Activated CD4-positive, alpha-beta T cell treated with anti-CD3 and anti-CD28 coated beads, Interleukin-2, amount 50 U/mL, for 24 hours (primary cell): ENCODE data around the gene KLHL29.

Source experiments
- DNase-seq, 2 donors: peaks; one replicate each; pipeline ENCODE4 v3.0.0-alpha.2; 2020; ENCODE audit warnings: low read depth in 1 of 2, low spot score in 1 of 2

KLHL29 gene

GRCh38 chr2:23626701-23627230 is 241.8 kb downstream of the KLHL29 start:
- no peak for DNase-seq

- no peak for DNase-seq
Measured at GRCh38 chr2:23627236-23628009, 242.4 kb downstream of the KLHL29 start.

GRCh38 chr2:23628926-23629771 is 244.2 kb downstream of the KLHL29 start:
- DNase-seq: no peak

GRCh38 chr2:23629772-23630480 is 244.9 kb downstream of the KLHL29 start:
- no peak for DNase-seq

GRCh38 chr2:23630961-23631360 is 246.0 kb downstream of the KLHL29 start:
- no peak for DNase-seq

GRCh38 chr2:23631389-23631788 is 246.4 kb downstream of the KLHL29 start:
- DNase-seq: no peak

GRCh38 chr2:23632386-23632785 is 247.4 kb downstream of the KLHL29 start:
- DNase-seq: no peak

- no peak for DNase-seq
Measured at GRCh38 chr2:23632831-23633395, 247.9 kb downstream of the KLHL29 start.

- no peak for DNase-seq
Measured at GRCh38 chr2:23633966-23634365, 249.0 kb downstream of the KLHL29 start.

- DNase-seq: no peak
Measured at GRCh38 chr2:23635442-23636340, 250.7 kb downstream of the KLHL29 start.

- DNase-seq: no peak
Measured at GRCh38 chr2:23636426-23636825, 251.4 kb downstream of the KLHL29 start.

- DNase-seq: no peak
Measured at GRCh38 chr2:23637011-23637778, 252.2 kb downstream of the KLHL29 start.

GRCh38 chr2:23639406-23639982 is 254.5 kb downstream of the KLHL29 start:
- no peak for DNase-seq

GRCh38 chr2:23640711-23641110 is 255.7 kb downstream of the KLHL29 start:
- no peak for DNase-seq

- no peak for DNase-seq
Measured at GRCh38 chr2:23642516-23642915, 257.5 kb downstream of the KLHL29 start.

GRCh38 chr2:23645230-23645808 is 260.3 kb downstream of the KLHL29 start:
- no peak for DNase-seq

GRCh38 chr2:23647563-23647962 is 262.6 kb downstream of the KLHL29 start:
- no peak for DNase-seq

GRCh38 chr2:23649303-23649702 is 264.3 kb downstream of the KLHL29 start:
- DNase-seq: no peak

GRCh38 chr2:23649819-23650218 is 264.8 kb downstream of the KLHL29 start:
- DNase-seq: no peak
